Lower leg skin (tissue), 4 donors: ENCODE measurements around the gene SMCO3. TPM values are rescaled to one million over a fixed set of nuclear protein-coding genes. Genes with fewer than 3 reads are reported as not detected.

ENCODE experiments used
- DNase-seq, 2 donors: peaks; one replicate each; pipeline ENCODE4 v3.0.0-alpha.2; 2019; ENCODE audit warnings: low spot score in 2 of 2
- H3K4me3 ChIP-seq: fragments of 200-600 bp; sonication (generic); 2 replicates; pipeline ENCODE4 v1.5.1; 2017; ENCODE audit warnings: mild to moderate bottlenecking, low read depth; ENCODE audit not compliant: poor library complexity, severe bottlenecking
- POLR2A ChIP-seq, 2 donors: fragments of 450-650 bp; IDR thresholded peaks; one replicate each; pipeline ENCODE4 v1.6.1; 2016 to 2017; ENCODE audit warnings: antibody characterized with exemption in 2 of 2, mild to moderate bottlenecking in 1 of 2, moderate library complexity in 1 of 2
- WGBS, 2 donors: methylation state at CpG; one replicate each; pipeline ENCODE4 v1.1.5; 2018; 5-methylcytosine and 5-hydroxymethylcytosine counted together
- intact Hi-C: fragments of 100-400 bp; cut with DNase I; formaldehyde crosslinking; loops from one replicate; pipeline ENCODE4 v1.15.0; 2023; ENCODE audit warnings: low total_unique reads
- total RNA-seq, 4 donors: library from RNA; depleted of rRNA; stranded (reverse); fragments of >200 nt; gene quantifications; one replicate each; pipeline ENCODE4 v1.1.0, GENCODE V29; 2016
- TF ChIP-seq, protein P1 (sequence below), 3 donors: fragments of 450-650 bp; IDR thresholded peaks; one replicate each; pipeline ENCODE4 v1.5.1; 2016; ENCODE audit warnings: antibody characterized with exemption in 3 of 3, mild to moderate bottlenecking in 3 of 3, moderate library complexity in 2 of 3

The SMCO3 gene
- total RNA-seq, 4 donors from 2014 or later, result 0.34 TPM; not detected in 3

DNA sequence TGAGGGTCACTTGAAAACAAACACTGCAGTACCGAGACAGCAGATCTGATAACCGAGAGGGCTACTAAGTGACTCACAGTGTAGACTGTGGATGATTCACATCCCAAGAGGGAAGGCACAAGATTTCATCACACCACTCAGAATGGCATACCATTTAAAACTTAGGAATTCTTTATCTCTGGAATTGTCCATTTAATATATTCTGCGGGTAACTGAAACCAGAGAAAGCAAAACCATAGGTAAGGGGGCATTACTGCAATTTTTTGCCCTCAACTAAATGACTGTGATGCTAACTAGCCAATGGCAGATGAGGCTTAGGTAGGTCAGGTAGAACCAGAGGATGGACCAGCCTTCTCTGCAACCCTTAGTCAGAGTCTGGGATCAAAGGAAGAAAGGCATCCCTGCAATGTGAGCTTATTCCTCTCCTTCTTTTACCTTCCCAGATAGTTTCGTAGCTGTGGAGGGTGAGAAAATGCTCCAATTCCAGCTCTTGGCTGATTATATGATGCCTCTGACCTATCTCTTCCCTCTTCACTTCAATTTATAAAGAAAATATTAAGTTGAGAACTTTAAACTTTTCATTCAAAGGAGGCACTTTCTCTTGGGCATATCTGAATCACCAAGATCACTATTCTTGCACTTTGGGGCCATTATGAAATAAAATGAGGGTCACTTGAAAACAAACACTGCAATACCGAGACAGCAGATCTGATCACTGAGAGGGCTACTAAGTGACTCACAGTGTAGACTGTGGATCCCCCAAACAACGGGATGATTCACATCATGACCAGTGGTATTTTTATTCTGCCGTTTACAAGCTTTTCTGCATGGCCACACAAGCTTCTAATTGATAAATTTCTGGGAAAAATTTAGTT lies 22.6 kb upstream of the SMCO3 start:
- WGBS, 2 donors, result 69 to 72% methylated on average over 7 of the region's 7 CpGs
- TF ChIP-seq, protein P1, sequence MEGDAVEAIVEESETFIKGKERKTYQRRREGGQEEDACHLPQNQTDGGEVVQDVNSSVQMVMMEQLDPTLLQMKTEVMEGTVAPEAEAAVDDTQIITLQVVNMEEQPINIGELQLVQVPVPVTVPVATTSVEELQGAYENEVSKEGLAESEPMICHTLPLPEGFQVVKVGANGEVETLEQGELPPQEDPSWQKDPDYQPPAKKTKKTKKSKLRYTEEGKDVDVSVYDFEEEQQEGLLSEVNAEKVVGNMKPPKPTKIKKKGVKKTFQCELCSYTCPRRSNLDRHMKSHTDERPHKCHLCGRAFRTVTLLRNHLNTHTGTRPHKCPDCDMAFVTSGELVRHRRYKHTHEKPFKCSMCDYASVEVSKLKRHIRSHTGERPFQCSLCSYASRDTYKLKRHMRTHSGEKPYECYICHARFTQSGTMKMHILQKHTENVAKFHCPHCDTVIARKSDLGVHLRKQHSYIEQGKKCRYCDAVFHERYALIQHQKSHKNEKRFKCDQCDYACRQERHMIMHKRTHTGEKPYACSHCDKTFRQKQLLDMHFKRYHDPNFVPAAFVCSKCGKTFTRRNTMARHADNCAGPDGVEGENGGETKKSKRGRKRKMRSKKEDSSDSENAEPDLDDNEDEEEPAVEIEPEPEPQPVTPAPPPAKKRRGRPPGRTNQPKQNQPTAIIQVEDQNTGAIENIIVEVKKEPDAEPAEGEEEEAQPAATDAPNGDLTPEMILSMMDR (IDR thresholded peaks at IDR 0.05), result no peak
- no peak for TF ChIP-seq POLR2A (IDR thresholded peaks at IDR 0.05)
- DNase-seq, result no peak
- H3K4me3 ChIP-seq, result no peak overlapping the region
- intact Hi-C loops, result no loop called here

DNA sequence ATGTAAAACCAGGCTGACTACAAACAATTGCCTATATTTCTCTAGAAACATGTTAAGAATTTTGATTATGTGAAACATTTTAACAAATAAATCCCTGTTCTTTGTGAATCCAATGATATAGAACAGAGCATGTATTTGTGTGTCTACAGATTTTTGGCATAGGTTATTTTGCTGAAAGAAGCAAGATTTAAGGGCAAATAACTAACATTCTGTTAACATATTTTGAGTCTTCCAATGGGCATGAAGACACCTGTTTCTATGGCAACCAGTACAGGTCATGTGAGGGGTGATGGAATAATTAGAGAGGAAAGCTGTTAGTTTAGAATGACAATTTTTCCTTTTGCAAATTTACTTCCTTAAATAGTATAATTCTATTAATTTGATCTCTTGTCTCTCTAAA lies 20.5 kb upstream of the SMCO3 start:
- DNase-seq, result no peak
- intact Hi-C loops, result no loop called here
- TF ChIP-seq POLR2A (IDR thresholded peaks at IDR 0.05), result no peak
- TF ChIP-seq, protein P1 (IDR thresholded peaks at IDR 0.05), result no peak
- H3K4me3 ChIP-seq, result no peak overlapping the region

DNA sequence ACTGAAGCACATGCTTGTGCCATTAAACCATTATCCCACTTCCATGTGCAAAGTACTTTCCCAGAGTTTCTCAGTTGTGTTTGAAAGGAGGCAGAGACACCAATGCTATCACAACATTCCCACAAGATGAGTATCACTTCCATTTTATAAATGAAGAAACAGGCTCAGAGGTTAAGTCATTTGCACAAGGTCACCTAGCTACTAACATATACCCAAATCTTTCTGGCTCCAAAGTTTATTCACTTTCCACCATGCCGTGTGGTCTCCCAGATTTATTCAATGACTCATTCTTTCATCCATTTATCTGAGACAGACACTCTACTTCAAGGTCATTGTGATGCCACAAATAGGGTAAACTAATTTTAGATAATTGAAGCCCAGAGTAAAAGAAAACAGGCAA lies 20.0 kb upstream of the SMCO3 start:
- H3K4me3 ChIP-seq, result no peak overlapping the region
- 39 to 44% methylated on average over 1 of the region's 1 CpG for WGBS, 2 donors
- intact Hi-C loops, result no loop called here
- TF ChIP-seq, protein P1 (IDR thresholded peaks at IDR 0.05), result no peak
- no peak for TF ChIP-seq POLR2A (IDR thresholded peaks at IDR 0.05)
- DNase-seq, result no peak

DNA sequence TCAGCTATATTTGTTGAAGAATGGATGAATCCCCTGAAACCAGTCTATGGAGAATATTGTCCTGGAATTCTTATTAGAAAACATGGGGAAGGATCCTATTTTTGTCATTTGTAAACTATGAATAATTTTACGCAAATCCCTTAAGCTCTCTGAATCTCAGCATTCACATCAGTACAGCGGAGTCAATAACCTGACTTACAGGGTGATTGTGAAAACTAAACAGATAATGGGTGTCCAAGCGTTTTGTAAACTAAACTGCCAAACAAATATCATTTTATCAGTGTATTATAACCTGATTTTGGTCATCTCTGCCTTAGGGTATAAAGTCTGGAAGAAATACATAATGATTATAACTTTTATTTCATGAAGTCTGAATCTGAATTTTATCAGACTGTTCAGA lies 19.4 kb upstream of the SMCO3 start:
- WGBS, 2 donors, result 80 to 89% methylated on average over 3 of the region's 3 CpGs
- intact Hi-C loops, result no loop called here
- DNase-seq, result no peak
- TF ChIP-seq, protein P1 (IDR thresholded peaks at IDR 0.05), result no peak
- no peak for TF ChIP-seq POLR2A (IDR thresholded peaks at IDR 0.05)
- no peak overlapping the region for H3K4me3 ChIP-seq

DNA sequence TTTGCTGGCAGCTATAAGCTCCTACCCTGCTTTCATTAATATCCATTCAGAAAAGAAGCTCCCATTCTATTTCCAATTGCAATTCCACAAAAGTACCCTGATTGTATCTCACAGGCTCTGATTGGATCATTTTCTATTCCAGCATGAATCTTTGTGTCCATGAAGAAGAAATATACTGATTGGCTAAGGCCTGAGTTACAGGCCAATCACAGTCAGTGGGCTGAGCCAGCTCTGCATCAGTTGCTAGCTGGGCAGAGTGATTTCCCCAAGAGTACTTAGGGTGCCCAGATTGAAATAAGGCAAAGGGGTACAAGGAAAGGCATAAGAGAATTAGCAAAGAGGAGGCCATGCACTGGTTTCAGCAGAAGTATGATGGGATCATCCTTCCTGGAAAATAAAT lies 14.9 kb upstream of the SMCO3 start:
- intact Hi-C loops, result no loop called here
- TF ChIP-seq POLR2A (IDR thresholded peaks at IDR 0.05), result no peak
- TF ChIP-seq, protein P1 (IDR thresholded peaks at IDR 0.05), result no peak
- no peak for DNase-seq
- no peak overlapping the region for H3K4me3 ChIP-seq

DNA sequence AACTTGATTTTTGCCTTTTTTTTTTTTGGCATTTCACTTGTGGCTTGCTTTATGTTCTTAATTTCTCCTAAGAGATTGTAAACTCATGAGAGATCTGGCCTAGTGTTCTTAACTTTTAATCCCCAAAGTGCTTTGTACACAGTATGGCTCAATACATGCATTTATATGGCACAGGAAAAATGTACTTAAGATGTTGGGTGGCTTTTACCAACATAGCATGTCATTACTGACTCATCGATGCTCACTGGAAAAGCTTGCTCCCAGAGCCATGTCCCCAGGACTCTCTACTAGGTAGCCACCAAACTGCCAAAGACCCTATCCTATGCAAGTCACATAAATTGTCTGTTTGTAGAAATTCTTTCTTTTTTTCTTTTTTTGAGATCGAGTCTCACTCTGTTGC lies 13.1 kb upstream of the SMCO3 start:
- 88 to 94% methylated on average over 2 of the region's 2 CpGs for WGBS, 2 donors
- intact Hi-C loops, result no loop called here
- no peak for DNase-seq
- TF ChIP-seq POLR2A (IDR thresholded peaks at IDR 0.05), result no peak
- TF ChIP-seq, protein P1 (IDR thresholded peaks at IDR 0.05), result no peak
- H3K4me3 ChIP-seq, result no peak overlapping the region
